DMS114 treated with DMSO at 0.1 percent for 48 hours (cell line): ENCODE data around the gene NAA10.

ENCODE experiments used
- DNase-seq: peaks from one replicate; lab custom pipeline; 2025; ENCODE audit not compliant: unreplicated experiment; lab: John Stamatoyannopoulos, UW

The NAA10 gene

GRCh38 chrX:153911798-153912197 is 23.0 kb downstream of the NAA10 start:
- no peak for DNase-seq

DNA sequence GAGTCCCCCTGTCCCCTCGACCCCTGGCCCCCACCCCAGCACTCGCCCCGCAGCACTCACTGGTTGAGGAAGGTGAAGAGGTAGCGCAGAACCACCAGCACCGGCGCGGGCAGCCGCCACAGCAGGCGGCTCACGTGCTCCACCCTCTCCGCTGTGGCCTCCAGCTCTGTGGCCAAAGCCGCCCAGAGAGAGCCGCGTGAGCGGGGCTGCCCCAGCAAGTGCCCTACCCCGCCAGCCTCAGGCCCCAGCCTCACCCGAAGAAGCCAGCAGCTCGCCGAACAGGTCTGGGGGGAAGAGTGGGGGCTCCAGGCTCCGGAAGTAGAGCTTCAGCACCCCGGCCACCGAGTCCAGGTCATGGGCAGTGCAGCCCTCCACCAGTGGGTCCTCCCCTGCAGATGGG is 24.4 kb downstream of the NAA10 start:
- no peak for DNase-seq

DNA sequence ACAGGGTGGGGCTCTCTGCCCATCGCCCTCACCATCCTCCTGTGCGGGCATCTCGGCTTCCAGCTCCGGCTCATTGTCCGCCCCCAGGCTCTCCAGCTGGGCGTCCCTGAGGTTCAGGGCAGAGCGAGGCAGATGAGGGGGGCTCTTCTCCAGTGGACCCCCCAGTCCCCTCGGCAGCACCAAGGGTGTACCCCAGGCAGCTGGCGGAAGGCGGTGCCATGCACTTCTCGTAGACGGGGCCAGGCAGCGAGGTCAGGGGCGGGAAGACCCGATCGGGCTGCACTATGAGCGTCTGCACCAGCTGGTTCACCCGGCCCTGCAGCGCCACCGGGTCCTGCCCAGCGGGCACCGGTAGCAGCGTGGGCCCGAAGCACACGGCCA is 24.9 kb downstream of the NAA10 start:
- no peak for DNase-seq

DNA sequence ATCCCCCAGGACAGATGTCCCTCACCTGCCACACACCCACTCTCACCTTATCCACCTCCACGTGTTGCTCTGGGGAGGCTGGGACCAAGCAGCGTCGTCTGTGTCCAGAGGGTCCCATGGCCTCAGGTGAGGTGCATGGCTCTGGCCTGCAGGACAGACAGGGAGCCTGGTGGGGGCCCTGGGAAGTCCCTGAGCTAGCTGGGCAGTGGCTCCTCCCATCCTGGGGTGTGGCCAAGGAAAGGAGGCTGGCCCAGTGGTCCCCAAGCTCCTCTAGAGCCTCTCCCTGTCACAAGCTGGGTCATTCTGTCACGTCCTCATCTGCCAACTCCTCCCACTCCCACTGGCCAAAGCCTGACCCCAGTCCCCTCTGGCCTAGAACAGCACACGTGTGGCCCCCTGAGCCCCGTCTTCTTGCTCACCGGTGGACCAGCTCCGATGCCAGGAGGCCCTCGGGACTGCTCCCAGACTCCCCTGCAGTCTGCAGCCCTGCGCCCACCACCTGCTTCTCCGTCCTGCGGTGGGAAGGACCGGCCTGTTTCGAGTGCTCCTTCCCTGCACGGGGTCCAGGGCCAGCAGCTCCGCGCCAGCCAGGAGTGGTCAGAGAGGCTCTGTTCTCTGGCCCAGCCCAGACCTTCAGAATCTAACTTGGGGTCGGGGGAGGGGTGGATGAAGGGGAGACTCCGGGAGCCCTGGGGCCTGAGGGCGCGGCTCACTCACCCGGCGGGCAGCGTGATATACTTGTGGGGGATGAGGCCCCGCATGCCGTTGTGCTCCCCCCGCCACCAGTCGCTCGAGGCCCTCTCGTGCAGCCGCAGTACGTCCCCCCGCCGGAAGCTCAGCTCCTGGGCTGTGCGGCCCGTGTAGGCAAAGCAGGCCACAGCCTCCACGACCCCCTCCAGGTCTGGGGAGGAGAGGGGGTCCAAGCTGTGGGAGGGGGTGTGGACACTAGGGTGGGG is 25.5 kb downstream of the NAA10 start:
- DNase-seq, result no peak

DNA sequence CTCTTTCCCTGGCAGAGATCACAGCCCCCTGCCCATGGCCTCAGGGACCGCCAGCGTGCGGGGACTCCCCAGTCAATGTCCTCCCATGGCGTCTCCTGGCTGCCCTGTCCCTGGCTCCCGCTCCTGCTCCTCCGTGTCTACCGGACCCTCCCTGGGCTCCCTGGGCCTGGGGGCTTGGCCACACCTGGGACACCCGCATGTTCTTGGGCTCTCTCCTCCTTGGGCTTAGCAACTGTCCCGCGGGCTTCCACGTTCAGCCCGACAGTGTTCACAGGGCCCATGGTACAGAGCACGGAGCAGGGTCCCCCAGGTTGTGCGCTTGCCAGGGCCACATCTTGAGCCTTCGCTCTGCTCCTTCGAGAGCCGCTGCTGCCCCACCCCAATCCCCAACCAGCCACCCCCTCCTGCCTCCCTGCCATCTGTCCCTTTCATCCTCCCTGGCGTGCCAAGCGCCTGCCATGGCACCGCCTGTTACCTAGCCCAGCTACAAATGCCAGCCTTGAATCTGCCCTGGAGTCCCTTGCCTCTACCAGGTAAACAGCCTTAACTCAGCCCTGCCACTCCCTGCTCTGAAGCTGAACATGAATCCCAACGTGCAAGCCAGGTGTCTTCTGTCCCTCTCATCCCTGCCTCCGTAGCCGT is 26.5 kb downstream of the NAA10 start:
- no peak for DNase-seq

DNA sequence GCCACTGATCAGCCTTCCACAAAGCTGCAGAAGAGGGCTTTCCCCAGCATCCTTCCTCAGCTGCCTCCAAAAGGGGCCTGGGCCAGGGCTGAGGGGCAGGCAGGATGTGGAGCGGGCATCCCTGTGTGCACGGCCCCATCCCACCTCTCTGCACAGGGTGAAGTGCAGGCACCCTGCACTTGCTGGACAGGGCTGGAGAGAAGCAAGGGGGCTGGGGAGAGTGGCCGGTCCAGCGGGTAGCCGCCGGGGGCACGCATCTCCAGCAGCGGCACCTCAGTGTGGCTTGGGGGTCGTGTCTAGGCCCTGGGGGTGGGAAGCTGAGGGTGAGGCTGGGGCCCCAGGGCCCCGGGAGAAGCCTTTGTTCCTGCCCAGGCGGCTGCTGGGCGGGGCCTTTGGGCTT is 27.4 kb downstream of the NAA10 start:
- no peak for DNase-seq

- DNase-seq, result no peak
Measured at GRCh38 chrX:153906126-153906917, 28.5 kb downstream of the NAA10 start.

DNA sequence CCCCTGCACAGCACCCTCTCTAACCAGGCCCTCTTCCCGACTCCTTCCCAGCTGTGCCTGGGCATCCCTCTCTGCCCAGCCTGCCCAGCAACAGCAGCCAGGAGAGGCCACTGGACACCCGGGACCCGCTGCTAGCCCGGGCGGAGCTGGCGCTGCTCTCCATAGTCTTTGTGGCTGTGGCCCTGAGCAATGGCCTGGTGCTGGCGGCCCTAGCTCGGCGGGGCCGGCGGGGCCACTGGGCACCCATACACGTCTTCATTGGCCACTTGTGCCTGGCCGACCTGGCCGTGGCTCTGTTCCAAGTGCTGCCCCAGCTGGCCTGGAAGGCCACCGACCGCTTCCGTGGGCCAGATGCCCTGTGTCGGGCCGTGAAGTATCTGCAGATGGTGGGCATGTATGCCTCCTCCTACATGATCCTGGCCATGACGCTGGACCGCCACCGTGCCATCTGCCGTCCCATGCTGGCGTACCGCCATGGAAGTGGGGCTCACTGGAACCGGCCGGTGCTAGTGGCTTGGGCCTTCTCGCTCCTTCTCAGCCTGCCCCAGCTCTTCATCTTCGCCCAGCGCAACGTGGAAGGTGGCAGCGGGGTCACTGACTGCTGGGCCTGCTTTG is 29.2 kb downstream of the NAA10 start:
- DNase-seq, result no peak

DNA sequence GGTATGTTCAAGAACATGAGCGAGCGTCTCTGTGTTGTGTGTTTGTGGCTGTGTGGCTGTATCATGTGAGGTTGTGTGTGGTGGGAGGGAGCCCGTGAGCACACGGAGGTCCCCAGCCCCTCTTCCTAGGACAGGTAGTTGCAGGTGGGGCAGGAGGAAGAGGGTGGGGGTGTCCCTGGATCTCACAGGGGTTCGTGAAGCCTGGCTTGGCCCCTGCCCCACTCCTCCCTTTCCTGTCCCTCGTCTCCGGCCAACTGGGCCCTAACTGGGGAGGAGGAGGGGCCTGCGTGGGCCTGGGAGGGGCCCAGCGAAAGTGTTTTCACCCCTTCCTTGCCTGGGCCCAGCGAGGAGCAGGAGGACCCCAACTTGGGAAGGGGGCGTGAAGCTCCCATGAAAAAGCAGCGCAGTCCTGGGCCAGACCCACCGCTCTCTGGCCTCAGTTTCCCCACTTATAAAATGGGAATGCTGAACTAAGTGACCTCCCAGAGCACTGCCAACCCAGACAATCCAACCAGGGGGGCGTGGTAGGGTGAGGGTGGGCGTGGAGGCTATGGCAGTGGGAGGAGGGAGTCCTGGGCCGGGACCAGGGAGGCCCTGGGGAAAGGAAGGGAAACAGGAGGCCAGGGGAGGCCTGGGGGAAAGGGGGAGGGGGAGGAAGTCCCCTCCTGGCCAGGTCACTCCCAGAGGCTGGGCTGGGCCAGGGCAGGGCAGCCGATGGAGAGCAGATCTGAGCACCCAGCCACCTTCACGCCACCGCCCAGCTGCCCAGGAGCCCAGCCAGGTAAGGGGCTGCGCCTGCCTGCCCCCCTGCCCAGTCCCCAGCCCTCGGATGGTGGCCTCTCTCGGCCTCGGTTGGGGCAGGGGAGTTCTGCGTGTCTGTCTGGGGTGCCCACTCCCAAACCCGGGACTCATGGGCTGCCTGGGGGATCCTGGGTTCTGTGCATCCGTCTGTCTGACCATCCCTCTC is 30.6 kb downstream of the NAA10 start, which contains the start of gene AVPR2:
Gene AVPR2, plus strand, starts transcription at position 683 of the 967 bp plus-strand sequence. CDS start 473 bp downstream, outside the sequence.
- no peak for DNase-seq

DNA sequence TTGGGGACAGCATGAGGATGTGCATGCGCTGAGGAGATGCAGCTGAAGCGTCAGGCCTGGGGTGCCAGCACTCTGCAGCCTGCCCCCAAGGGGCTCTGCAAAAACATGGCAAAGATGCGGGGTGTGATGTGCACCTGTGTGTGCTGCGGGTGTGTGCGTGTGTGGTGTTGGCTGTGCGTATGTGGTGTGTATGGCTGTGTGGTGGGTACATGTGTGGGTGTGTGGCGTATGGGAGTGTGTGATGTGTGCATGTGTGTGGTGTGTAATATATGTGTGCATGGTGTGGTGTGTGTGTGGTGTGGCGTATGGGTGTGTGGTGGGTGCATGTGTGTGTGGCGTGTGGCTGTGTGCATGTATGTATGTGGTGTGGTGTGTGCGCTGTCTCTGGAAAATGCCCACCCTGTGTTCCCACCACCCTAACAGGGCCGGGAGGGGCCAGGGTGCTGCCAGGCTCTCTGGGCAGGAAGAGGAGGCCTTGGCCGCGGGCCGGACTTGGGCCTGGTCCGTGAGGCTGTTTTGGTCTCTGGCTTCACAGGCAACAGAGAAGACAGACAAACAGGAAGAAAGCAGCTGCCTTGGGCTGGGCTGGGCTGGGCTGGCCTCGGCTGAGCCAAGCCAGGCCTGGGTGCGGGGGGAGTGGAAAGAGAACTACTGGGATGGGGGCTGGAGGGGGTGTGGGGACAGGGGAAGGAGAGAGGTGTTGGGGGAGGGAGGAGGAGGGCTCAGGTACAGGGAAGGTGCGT is 31.4 kb downstream of the NAA10 start:
- DNase-seq, result no peak

- DNase-seq, result no peak
Measured at GRCh38 chrX:153902385-153902784, 32.5 kb downstream of the NAA10 start.

DNA sequence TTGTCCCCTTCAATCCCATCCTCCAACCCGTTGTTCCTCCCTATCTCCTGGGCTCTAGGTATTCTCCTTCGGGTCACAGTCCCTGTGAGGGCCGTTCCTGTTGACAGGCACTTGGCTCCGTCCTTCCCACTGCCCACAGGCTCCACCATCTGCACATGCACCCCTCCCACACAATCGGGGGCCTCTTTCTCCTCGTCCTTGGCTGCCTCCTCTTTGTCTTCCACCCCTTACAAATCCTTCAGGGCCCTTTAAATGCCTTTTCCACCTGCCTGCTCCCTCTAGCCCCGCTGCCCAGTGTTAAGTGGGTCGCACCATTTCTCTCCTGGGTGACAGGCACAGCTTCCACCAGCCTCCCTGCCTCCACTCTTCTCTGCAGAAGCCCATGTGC is 33.1 kb downstream of the NAA10 start:
- no peak for DNase-seq

DNA sequence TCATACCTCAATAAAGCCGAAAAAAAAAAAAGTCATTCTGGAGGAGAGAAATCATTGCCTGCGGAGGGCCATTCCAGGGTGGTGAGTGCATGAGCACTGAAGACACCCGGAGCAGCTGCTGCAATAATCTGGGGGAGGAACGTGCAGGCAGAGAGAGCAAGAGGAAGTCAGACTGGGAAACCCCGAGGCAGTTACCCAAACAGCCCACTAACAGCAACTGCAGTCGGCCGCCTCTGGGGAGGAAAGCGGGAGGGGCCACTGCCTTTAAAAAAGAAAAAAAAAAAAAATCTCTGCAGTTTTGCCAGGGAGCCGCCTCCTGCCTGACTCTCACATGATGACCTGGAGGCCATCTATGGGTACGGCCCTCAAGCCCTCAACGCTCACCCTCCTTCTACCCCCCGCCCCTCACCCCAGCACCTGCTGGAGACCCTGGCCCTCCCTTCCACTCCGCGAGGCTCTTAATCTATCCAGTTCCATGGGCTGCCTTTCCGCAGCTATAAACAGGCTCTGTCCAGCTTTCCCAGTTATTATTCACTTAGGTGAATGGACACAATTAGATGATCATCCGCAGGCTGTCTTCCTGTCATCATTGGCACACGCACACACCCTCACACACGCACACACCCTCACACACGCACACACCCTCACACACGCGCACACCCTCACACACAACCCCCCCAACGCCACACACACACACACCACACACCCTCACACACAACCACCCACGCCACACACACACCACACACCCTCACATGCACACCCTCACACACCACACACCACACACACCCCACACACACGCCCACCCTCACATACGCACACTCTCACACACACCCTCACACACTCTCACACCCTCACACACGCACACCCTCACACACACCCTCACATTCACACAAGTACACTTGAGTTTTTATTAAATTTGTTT is 33.7 kb downstream of the NAA10 start:
- no peak for DNase-seq

GRCh38 chrX:153897899-153898298 is 36.9 kb downstream of the NAA10 start:
- no peak for DNase-seq

DNA sequence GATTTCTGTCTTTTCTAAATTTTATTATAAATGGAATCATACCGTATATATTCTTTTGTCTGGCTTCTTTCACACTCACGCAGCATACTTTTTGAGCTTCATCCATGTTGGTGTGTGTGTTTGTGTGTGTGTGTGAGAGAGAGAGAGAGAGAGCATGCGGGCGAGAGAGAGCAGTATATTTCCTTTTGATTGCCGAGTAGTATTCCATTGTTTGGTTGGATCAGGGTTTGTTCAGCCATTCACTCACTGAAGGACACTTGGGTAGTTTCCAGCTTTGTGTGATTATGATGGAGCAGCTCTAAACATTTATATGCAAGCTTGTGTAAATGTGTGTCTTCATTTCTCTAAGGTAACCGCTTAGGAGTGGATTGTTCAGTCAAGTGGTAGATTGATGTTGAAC is 45.7 kb downstream of the NAA10 start:
- DNase-seq, result no peak

GRCh38 chrX:153888344-153888743 is 46.5 kb downstream of the NAA10 start:
- no peak for DNase-seq

- DNase-seq, result no peak
Measured at GRCh38 chrX:153887385-153887784, 47.5 kb downstream of the NAA10 start.

DNA sequence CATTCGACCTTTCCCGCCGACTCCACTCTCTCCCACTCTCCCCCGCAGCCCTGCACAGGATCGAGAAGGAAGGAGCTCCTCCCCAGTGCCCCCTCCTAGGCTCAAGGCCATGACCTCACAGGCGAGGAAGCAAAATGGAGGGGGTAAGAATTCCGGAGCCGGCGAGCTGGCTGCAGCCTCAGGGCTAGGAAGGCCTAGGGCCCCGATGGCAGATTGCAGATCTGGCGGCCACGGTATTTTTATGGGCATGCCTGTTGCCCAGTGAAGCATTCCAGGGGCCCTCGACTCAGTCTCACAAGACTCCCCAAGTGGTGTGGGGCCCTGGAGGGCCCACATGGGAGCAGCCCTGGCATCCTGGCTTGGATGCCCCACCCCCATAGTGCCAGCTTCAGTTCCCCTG is 47.9 kb downstream of the NAA10 start:
- DNase-seq, result no peak
